Activated B cell treated with CpG ODN at 0.5 μM for 24 hours (primary cell): ENCODE data around the gene TOLLIP. TPM values are rescaled to one million over a fixed set of nuclear protein-coding genes. Genes with fewer than 3 reads are reported as not detected.
"Not testable (repeated sequence)": the region's sequence is repeated elsewhere in the genome, so short reads cannot be mapped to it uniquely, and the experiment has no call there.

ENCODE experiments used
- ATAC-seq: fragments of 200-7000 bp; cut with Tn5 transposase; one replicate; pipeline ENCODE4 v1.10.0; 2021; ENCODE audit warnings: low read depth, mild to moderate bottlenecking, moderate library complexity
- CTCF ChIA-PET: fragments of 350-600 bp; sonication (Branson Sonifier 250); formaldehyde crosslinking; loops from one replicate; lab custom pipeline; 2021; ENCODE audit warnings: antibody characterized with exemption; lab: Charles Lee
- POLR2A ChIA-PET: fragments of 350-600 bp; sonication (Branson Sonifier 250); formaldehyde crosslinking; loops from one replicate; lab custom pipeline; 2021; ENCODE audit warnings: antibody characterized with exemption; lab: Charles Lee
- DNase-seq: peaks from one replicate; pipeline ENCODE4 v3.0.0; 2022
- H3K27ac Mint-ChIP-seq: one replicate; pipeline ENCODE4 v1.8.0; 2020; ENCODE audit warnings: mixed read lengths
- H3K27me3 Mint-ChIP-seq: one replicate; pipeline ENCODE4 v1.8.0; 2021; ENCODE audit warnings: mixed read lengths
- H3K36me3 Mint-ChIP-seq: one replicate; pipeline ENCODE4 v1.8.0; 2021; ENCODE audit warnings: low read depth, mixed read lengths
- H3K4me1 Mint-ChIP-seq: one replicate; pipeline ENCODE4 v1.8.0; 2021; ENCODE audit warnings: mixed read lengths
- H3K4me3 Mint-ChIP-seq: one replicate; pipeline ENCODE4 v1.8.0; 2020; ENCODE audit warnings: mild to moderate bottlenecking, mixed read lengths
- H3K9me3 Mint-ChIP-seq: one replicate; pipeline ENCODE4 v1.8.0; 2020; ENCODE audit warnings: mixed read lengths
- CTCF ChIP-seq: fragments of 200-600 bp; IDR thresholded peaks from one replicate; pipeline ENCODE4 v1.8.0; 2022; ENCODE audit warnings: antibody characterized with exemption, mild to moderate bottlenecking
- intact Hi-C: fragments of 100-400 bp; cut with micrococcal nuclease; formaldehyde crosslinking; loops from one replicate; pipeline ENCODE4 v1.15.1; 2024
- total RNA-seq: library from RNA; stranded (reverse); gene quantifications from 2 replicates; pipeline ENCODE4 v1.2.3, GENCODE V29; 2022

The TOLLIP gene
- 40.5 and 46.4 TPM in 2 replicates for total RNA-seq

- ChIA-PET POLR2A (interaction anchor here (0.6 to 3.0 kb wide), 12 partner anchors 16 to 1091 kb away, joined by 3 to 29 read pairs (median 4); partner anchors contain the start of genes BRSK2, DUSP8 and TSSC4), CTCF (no interaction called here)
- Mint-ChIP-seq H3K9me3 (peaks cover 8% of the 10 kb centered on the region), H3K4me1 (peaks cover 53% of the 10 kb centered on the region), H3K4me3 (peak within 1 kb of the TSS; percentile 87), H3K27me3 (no peaks in the 10 kb centered on the region), H3K27ac (peak within 1 kb of the TSS; percentile 99), H3K36me3 (peaks cover 24% of the 10 kb centered on the region)
- peak; percentile 68 for ATAC-seq
- intact Hi-C loops, result loop anchor here (1.0 to 5.0 kb wide), 5 partner anchors 47 to 1748 kb away; partner anchors contain the start of genes BRSK2 and CARS1
- peak; percentile 100 for DNase-seq
- no peak for TF ChIP-seq CTCF
These were observed at the start of gene TOLLIP for GRCh38 chr11:1309498-1310317. TOLLIP (minus strand) TSS chr11:1309632; CDS start chr11:1309498, 134 bp downstream.

GRCh38 chr11:1358931-1359330 lies 49.5 kb upstream of the TOLLIP start:
- intact Hi-C loops, H3K9me3 Mint-ChIP-seq, ATAC-seq, H3K27me3 Mint-ChIP-seq, H3K27ac Mint-ChIP-seq, CTCF ChIA-PET, POLR2A ChIA-PET, DNase-seq, H3K4me3 Mint-ChIP-seq, H3K36me3 Mint-ChIP-seq, H3K4me1 Mint-ChIP-seq: not testable (repeated sequence)

GRCh38 chr11:1358286-1358685 lies 48.9 kb upstream of the TOLLIP start:
- no peaks in the 10 kb centered on the region for H3K9me3 Mint-ChIP-seq
- no peak for ATAC-seq
- intact Hi-C loops, result no loop called here

GRCh38 chr11:1356478-1356960 lies 47.1 kb upstream of the TOLLIP start:
- CTCF ChIA-PET, result no interaction called here
- DNase-seq, result no peak
- Mint-ChIP-seq H3K27ac (no peak overlapping the region), H3K9me3 (no peaks in the 10 kb centered on the region), H3K27me3 (peaks cover 3% of the 10 kb centered on the region), H3K4me1 (no peaks in the 10 kb centered on the region), H3K36me3 (no peaks in the 10 kb centered on the region), H3K4me3 (no peak overlapping the region)
- TF ChIP-seq CTCF, result no peak
- POLR2A ChIA-PET, result no interaction called here
- no peak for ATAC-seq
- intact Hi-C loops, result no loop called here

More at GRCh38 chr11:1358286-1358685, 48.9 kb upstream of the TOLLIP start:
- CTCF ChIA-PET, result no interaction called here
- peaks cover 3% of the 10 kb centered on the region for H3K27me3 Mint-ChIP-seq
- H3K4me1 Mint-ChIP-seq, result no peaks in the 10 kb centered on the region
- H3K36me3 Mint-ChIP-seq, result no peaks in the 10 kb centered on the region
- no peak for TF ChIP-seq CTCF
- no peak overlapping the region for H3K27ac Mint-ChIP-seq
- DNase-seq, result no peak
- no peak overlapping the region for H3K4me3 Mint-ChIP-seq
- POLR2A ChIA-PET, result no interaction called here

GRCh38 chr11:1356007-1356435 lies 46.6 kb upstream of the TOLLIP start:
- Mint-ChIP-seq H3K4me3 (no peak overlapping the region), H3K4me1 (no peaks in the 10 kb centered on the region), H3K27ac (no peak overlapping the region), H3K36me3 (no peaks in the 10 kb centered on the region), H3K27me3 (peaks cover 3% of the 10 kb centered on the region), H3K9me3 (no peaks in the 10 kb centered on the region)
- POLR2A ChIA-PET, result no interaction called here
- intact Hi-C loops, result no loop called here
- TF ChIP-seq CTCF, result no peak
- CTCF ChIA-PET, result no interaction called here
- ATAC-seq (no peak), DNase-seq (no peak)
